HL-60 (cell line): ENCODE results near the gene NINJ2.

Experiments
- CTCF ChIP-seq: IDR thresholded peaks from one replicate; pipeline ENCODE4 v1.5.1; 2011; ENCODE audit warnings: low read length, control low read depth, inconsistent platforms; ENCODE audit not compliant: insufficient read depth
- SPI1 ChIP-seq: IDR thresholded peaks from 2 replicates; pipeline ENCODE4 v1.6.1; 2012; ENCODE audit warnings: low read depth, mild to moderate bottlenecking, borderline replicate concordance

GRCh38 chr12:602700-603068 is 60.6 kb downstream of the NINJ2 start:
- TF ChIP-seq SPI1 (no peak), CTCF (no peak)
